A673 (cell line): ENCODE measurements around the gene GJD3.

ENCODE experiments used
- CTCF ChIP-seq: fragments of 300-800, 200-600 bp; sonication (generic); conservative IDR thresholded peaks from 2 replicates; pipeline ENCODE4 v1.5.1; 2017; ENCODE audit warnings: low read depth, mild to moderate bottlenecking, antibody characterized with exemption, low read length, moderate library complexity, mixed read lengths
- EZH2 ChIP-seq: fragments of 200-600 bp; sonication (generic); IDR thresholded peaks from 2 replicates; pipeline ENCODE4 v1.6.1; 2017; ENCODE audit warnings: borderline replicate concordance, low read depth, mild to moderate bottlenecking, mixed read lengths, antibody characterized with exemption, low read length; ENCODE audit not compliant: poor library complexity, severe bottlenecking

GRCh38 chr17:40346765-40347158 is 17.8 kb downstream of the GJD3 start:
- TF ChIP-seq CTCF, result no peak
- TF ChIP-seq EZH2, result no peak
